Activated CD4-positive, CD25-positive, alpha-beta regulatory T cell treated with anti-CD3 and anti-CD28 coated beads, Interleukin-2, amount 50 U/mL, for 24 hours (primary cell): ENCODE measurements around the gene ATP5F1D.

Experiments
- ATAC-seq, 2 donors: fragments of 150-1000 bp; cut with Tn5 transposase; one replicate each; pipeline ENCODE4 v1.10.0; 2021; ENCODE audit warnings: mild to moderate bottlenecking in 1 of 2, moderate library complexity in 1 of 2

The ATP5F1D gene

DNA sequence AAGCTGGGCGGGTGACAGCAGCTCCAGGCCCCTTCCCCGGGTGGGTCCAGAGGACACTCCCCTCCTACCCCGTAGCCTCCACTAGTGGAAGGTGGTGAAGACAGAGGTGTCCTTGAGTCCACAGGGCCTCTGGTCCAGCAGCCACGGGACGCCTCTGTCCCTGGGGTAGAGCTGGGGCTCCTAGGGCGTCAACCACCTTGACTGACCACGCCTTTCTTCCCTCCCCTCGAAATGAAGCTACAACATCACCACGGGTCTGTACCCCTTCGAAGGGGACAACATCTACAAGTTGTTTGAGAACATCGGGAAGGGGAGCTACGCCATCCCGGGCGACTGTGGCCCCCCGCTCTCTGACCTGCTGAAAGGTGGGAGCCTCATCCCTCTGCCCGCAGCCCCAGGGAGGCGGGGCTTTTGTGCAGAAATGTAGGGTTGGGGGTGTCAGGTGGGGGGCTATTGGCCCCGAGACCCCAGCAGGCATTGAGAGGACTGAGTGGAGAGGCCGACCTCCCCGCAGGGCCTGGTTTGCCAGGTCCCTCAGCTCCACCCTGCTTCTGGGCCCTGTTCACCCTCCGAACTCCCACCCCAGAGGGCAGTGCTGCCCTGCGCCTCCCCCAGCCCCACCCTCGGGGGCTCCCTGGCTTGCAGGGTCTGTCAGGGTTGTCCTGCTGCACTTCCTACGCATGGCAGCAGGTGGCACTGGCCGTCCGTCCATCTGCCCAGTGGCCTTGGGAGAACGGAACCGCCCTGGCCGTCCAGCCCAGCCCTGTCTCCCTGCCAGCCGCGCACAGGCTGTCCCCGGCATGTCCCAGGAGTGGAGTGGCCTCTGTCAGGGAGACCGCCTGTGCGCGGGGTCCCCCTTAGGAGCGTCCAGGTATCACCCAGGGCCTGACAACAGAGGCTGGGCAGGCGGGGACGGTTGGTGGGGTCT is 20.3 kb upstream of the ATP5F1D start:
- ATAC-seq, result no peak

- ATAC-seq, result no peak
Measured at GRCh38 chr19:1221904-1222255, 19.7 kb upstream of the ATP5F1D start.

- peak in 1 of 2 donors; percentile 18 for ATAC-seq
Measured at GRCh38 chr19:1222394-1222793, 19.2 kb upstream of the ATP5F1D start.

DNA sequence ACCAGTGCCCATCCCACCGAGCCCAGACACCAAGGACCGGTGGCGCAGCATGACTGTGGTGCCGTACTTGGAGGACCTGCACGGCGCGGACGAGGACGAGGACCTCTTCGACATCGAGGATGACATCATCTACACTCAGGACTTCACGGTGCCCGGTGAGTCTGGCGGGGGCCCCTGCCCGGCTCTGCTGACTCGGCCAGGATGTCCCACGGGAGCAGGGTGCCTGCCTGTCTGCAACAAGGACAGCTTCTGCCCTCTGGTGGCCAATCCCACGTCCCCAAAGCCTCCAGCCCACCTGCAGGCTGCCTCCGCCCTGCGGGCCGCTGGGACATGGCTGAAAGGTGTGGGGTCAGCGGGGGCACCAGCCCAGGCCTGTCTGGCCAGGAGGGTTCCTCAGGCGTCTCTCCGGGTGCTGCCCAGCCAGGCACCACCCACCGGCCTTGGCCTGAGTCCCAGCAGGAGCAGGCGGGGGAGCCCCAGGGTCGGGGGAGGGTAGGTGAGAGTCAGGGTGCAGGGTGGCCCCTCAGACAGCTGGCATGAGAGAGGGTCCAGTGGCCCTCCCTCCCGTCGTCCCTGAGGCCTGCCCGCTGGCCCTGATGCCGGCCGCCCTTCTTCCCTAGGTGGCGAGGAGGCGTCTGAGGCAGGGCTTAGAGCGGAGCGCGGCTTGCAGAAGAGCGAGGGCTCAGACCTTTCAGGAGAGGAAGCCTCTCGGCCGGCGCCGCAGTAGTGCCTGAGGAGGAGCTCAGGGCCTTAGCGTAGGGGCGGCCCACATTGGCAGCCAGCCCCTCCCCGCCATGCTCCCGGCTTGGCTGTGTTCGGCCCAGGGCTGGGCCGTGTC is 18.3 kb upstream of the ATP5F1D start:
- peak in 1 of 2 donors; percentile 39 for ATAC-seq

GRCh38 chr19:1224047-1224825 is 17.3 kb upstream of the ATP5F1D start:
- no peak for ATAC-seq

DNA sequence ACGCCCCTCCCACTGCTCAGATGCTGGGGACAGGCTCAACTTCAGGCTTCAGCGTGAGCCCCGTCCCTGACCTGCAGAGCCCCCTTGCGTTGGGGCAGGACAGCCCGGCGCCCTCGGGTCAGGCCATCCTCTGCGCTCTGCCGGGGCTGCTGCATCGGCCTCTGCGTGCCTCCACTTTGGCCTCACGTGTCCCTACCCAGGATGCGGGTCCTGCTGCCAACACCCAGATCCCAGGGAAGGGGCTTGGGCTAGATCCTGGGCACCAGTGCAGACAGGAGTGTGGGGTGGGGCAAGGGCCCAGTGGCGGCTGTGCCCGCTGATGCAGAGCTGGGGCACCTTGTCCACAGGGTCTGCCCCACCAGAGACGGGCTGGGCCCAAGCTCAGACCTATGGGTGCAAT is 16.7 kb upstream of the ATP5F1D start:
- ATAC-seq, result no peak

- ATAC-seq, result no peak
Measured at GRCh38 chr19:1225440-1226226, 15.9 kb upstream of the ATP5F1D start.

DNA sequence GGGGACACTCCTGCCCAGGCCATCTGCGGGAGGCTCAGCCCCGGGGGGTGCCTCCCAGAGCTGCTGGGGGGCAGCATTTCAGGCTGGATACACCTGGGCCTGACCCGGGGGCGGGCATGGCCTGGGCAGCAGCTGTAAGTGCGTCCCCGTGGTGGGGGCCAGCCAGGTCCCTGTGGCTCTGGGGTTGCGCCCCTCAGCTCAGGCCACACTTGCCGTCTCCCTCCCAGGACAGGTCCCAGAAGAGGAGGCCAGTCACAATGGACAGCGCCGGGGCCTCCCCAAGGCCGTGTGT is 15.4 kb upstream of the ATP5F1D start:
- ATAC-seq, result no peak

- ATAC-seq, result no peak
Measured at GRCh38 chr19:1226522-1227303, 14.8 kb upstream of the ATP5F1D start.

- no peak for ATAC-seq
Measured at GRCh38 chr19:1227304-1228054, 14.1 kb upstream of the ATP5F1D start.

GRCh38 chr19:1228161-1228957 is 13.2 kb upstream of the ATP5F1D start:
- no peak for ATAC-seq

- no peak for ATAC-seq
Measured at GRCh38 chr19:1229056-1229923, 12.3 kb upstream of the ATP5F1D start.

DNA sequence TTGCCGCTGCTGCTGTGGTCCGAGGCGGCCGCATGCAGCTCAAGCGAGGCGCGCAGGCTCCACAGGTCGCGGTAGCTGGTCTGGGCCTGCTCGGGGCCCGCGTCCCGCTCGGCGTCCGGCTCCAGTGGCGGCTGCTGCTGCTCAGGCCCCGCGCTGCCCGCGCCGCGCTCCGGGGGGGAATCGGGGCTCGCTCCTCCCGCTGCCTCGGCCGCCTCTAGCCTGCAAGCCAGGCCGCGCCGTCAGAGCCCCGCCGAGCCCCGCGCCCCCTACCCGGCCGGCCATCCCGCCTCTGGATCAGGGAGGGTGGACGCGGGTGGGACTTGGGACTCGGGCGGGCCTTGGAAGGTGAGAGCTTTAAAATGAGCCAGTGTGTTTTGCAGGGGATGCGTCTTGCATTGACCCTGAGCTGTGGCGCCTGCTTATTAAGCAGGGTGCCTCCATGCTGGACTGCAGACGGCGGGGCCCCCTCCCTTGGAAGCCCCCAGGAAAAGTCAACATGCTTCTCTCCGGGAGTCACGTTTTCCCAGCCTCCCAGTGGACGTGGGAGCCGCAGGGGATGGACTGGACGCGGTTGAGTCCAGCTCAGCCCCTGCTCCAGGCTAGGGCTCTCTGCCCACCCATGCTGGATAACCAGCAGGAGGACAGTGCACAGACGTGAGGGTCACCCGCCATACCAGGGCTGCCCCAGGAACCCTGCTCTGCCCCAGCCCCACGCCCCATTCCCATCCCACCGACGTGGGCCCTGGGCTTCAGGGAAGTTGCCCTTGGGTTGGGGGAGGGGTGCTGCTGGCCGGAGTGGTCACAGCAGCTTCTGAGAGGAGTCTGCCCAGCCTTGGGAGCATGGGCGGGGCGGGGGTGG is 11.4 kb upstream of the ATP5F1D start:
- ATAC-seq, result no peak

GRCh38 chr19:1230783-1231489 is 10.6 kb upstream of the ATP5F1D start:
- ATAC-seq, result no peak

- peak in 1 of 2 donors; percentile 16 for ATAC-seq
Measured at GRCh38 chr19:1231729-1232637, 9.6 kb upstream of the ATP5F1D start.

DNA sequence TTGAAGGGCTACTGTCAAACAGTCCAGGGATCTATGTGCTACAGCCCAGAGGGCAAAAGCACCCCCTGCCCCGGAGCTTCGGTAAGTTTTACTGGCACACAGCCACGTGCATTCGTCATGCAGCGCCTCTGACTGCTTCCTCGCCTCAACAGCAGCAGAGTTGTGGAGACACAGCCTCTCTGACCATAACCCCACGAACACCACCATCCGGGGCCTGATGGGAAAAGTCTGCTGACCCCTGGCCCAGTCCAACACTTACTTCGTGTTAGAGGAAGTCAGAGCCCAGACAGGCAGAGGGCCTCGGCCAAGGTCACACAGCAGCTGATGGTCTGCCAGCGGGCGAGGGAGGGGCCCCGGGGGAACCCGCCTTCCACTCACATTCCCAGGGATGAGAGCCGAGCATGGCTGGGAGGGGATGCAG is 8.9 kb upstream of the ATP5F1D start:
- no peak for ATAC-seq
